Cardiac fibroblast (primary cell): Measurements from ENCODE around the gene CPNE6.

Experiments used
- DNase-seq, 2 donors: peaks; one replicate each; pipeline versions ENCODE4 v3.0.0 to v3.0.0-alpha.2; 2010; ENCODE audit warnings: low read depth in 2 of 2
- H3K4me3 ChIP-seq, 2 donors: replicated peaks in 1 of 2; 1 replicate in 1 of 2; 2 replicates in 1 of 2; pipeline ENCODE4 v1.5.1; 2011; ENCODE audit warnings: low read depth in 2 of 2, low read length in 2 of 2, mild to moderate bottlenecking in 2 of 2, moderate library complexity in 1 of 2
- CTCF ChIP-seq: IDR thresholded peaks from one replicate; pipeline ENCODE4 v1.5.1; 2011; ENCODE audit warnings: low read depth, mild to moderate bottlenecking, low read length, inconsistent platforms

CPNE6 gene

GRCh38 chr14:24095271-24096068 is 24.1 kb downstream of the CPNE6 start:
- peak; percentile 24 to 46 for DNase-seq
- peak overlapping the region; percentile 64 to 84 for H3K4me3 ChIP-seq
- no peak for TF ChIP-seq CTCF

DNA sequence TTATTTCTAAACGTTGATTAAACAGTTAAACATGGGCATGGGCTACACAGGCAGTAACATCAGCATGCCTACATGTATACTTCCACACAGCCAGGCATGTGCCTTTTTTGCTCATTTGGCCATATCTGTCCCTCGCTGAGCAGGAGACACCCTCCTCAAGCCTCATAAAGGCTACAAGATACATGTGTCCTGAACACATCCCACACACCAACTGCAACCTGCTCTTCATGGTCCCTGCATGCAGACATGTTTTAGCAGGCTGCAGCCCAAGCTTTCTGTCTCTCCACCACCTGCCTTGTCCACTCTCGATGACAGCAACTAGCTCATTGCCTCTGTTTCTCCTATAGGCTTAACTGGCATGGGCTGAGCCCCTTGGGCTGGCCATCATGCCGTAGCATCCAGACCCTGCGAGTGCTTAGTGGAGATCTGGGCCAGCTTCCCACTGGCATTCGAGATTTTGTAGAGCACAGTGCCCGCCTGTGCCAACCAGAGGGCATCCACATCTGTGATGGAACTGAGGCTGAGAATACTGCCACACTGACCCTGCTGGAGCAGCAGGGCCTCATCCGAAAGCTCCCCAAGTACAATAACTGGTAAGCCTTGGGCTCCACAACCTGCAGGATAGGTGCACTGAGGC is 25.3 kb downstream of the CPNE6 start:
- H3K4me3 ChIP-seq: no peak overlapping the region
- no peak for TF ChIP-seq CTCF
- DNase-seq: no peak

DNA sequence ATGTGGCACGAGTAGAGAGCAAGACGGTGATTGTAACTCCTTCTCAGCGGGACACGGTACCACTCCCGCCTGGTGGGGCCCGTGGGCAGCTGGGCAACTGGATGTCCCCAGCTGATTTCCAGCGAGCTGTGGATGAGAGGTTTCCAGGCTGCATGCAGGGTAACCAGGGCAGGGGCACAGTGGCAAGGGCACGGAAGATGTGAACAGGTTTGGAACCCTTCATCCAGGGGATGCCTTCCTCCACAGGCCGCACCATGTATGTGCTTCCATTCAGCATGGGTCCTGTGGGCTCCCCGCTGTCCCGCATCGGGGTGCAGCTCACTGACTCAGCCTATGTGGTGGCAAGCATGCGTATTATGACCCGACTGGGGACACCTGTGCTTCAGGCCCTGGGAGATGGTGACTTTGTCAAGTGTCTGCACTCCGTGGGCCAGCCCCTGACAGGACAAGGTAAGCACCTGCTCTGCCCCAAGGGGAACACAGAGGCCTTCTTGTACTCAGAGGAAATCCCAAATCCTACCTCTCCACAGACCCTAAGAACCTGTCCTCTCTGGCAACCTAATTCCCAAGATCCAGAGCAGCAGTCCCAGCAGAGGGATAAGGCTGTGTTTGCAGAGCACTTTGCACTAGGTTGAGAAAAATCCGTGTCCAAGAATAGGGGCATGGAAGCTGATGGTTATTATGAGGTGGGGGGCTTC is 27.0 kb downstream of the CPNE6 start:
- DNase-seq: no peak
- TF ChIP-seq CTCF: no peak
- no peak overlapping the region for H3K4me3 ChIP-seq

DNA sequence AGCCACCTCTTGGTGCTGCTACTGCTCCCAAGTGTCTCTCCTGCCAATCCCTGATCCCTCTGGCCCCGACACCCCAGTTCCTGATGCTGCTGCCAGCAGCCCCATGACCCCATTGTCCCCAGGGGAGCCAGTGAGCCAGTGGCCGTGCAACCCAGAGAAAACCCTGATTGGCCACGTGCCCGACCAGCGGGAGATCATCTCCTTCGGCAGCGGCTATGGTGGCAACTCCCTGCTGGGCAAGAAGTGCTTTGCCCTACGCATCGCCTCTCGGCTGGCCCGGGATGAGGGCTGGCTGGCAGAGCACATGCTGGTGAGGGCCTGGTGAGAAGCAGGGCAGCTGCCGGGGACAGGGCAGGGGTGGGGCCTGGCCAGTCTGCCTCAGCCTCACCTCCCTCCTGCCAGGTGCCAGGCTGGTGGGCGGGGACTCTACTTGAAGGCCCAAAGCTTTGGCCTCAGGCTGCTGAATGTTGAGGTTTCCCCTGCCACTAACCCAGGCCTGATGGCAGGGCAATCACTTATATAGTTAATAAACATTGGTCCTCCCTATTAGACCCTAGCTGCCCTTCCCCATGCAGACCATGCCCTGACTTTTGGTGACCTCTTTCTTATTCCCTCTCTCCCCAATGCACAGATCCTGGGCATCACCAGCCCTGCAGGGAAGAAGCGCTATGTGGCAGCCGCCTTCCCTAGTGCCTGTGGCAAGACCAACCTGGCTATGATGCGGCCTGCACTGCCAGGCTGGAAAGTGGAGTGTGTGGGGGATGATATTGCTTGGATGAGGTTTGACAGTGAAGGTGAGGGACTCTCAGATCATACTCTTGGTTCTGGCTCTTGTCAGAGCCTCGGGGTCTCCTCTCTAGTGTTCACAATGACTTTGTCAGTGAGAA is 27.8 kb downstream of the CPNE6 start:
- DNase-seq: no peak
- no peak overlapping the region for H3K4me3 ChIP-seq
- no peak for TF ChIP-seq CTCF

DNA sequence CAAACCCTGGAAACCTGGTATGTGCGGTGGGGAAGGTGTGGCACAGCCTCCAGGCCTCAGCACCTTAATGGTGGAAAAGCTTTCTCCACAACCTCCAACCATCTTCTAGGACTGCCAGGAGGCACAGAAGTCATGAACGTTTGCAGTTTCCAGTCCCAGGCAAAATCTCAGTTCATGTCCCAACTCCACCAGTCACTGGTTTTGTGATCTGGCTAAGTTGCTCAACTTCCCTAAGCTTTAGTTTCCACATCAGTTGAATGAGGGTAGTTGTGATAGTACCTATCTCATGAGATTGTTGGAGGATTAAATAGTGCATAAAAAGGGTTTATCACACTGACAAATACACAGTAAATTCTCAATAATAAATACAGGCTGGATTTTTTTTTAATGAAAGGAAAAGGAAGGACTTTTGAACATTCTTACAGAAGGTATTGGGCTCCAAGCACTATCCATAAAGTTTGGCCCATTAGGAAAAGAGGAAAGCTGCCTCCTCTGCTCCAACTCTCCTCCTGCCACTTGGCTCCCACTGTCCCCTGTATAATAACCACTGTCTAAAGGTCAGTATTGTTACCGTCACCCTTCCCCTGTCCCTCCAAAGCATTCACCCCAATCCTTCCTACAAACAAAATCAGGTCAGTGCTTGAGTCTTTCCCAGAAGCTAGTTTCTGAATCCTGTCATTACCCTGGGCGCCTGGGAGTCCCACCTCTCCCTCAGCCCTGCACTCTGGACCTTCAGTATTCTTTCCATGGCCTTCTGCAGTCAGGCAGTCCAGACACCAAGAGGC is 29.0 kb downstream of the CPNE6 start:
- no peak for DNase-seq
- H3K4me3 ChIP-seq: no peak overlapping the region
- TF ChIP-seq CTCF: no peak
